ENCODE data around the gene SIL1.

DNA sequence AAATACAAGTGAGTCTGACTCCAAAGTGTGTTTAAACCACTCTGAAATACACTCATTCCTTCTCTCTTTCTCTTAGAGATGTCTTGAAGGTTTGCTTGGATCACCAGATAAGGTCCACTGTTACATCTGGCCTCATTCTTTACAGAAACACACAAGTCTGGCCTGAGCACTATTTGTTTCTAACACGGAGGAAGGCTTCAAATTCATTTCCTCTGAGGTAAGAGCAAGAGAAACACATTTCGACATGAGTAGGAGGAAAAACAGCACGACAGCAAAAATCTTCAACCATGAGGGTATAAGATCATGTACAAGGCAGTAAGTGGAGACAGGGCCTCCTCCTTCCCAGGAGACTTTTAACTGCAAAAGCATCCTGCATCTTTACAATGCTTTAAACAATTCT lies 8.0 kb downstream of the SIL1 start:
- TF ChIP-seq, protein P1, sequence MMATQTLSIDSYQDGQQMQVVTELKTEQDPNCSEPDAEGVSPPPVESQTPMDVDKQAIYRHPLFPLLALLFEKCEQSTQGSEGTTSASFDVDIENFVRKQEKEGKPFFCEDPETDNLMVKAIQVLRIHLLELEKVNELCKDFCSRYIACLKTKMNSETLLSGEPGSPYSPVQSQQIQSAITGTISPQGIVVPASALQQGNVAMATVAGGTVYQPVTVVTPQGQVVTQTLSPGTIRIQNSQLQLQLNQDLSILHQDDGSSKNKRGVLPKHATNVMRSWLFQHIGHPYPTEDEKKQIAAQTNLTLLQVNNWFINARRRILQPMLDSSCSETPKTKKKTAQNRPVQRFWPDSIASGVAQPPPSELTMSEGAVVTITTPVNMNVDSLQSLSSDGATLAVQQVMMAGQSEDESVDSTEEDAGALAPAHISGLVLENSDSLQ (IDR thresholded peaks at IDR 0.05): no peak
- no peak for TF ChIP-seq SP1 (IDR thresholded peaks at IDR 0.05)
- TF ChIP-seq BHLHE40 (IDR thresholded peaks at IDR 0.05; ENCODE audit: borderline replicate concordance): no peak
- TF ChIP-seq ARNT (IDR thresholded peaks at IDR 0.05): no peak
- TF ChIP-seq SUZ12 (IDR thresholded peaks at IDR 0.05): no peak
- TF ChIP-seq NFRKB (IDR thresholded peaks at IDR 0.05): no peak
- TF ChIP-seq ELF4 (IDR thresholded peaks at IDR 0.05): no peak

All from HEK293T (cell line).